OCI-M1 (cell line): ENCODE measurements around the gene ESRRB.

Experiments used
- DNase-seq: peaks from one replicate; lab custom pipeline; 2025; lab: John Stamatoyannopoulos, UW

The ESRRB gene

DNA sequence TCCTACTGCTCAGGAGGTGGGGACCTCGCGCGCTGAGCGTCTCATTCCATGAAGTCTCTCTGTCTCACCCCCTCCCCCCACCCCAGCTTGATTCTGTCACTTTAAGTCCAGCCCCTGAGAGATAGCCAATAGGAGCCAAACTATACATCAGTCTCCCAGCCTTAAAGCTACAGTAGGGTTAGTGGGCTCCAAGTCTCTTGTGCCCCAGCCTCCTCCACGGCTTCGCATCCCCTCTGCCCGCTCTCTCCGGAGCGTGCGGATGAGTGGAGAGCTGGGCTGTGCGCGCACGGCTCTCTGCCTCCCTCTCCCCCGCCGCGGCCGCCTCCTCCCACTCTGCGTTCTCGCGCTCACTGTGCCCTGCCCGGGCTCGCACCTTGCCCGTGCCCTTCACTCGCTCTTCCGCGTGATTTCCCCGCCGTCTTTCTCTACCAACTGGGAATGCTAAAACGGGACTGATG is at the start of gene ESRRB:
Gene ESRRB (plus strand): TSS at position 191 of the 458 bp plus-strand sequence. CDS start 265 bp downstream, at position 456.
- no peak for DNase-seq

DNA sequence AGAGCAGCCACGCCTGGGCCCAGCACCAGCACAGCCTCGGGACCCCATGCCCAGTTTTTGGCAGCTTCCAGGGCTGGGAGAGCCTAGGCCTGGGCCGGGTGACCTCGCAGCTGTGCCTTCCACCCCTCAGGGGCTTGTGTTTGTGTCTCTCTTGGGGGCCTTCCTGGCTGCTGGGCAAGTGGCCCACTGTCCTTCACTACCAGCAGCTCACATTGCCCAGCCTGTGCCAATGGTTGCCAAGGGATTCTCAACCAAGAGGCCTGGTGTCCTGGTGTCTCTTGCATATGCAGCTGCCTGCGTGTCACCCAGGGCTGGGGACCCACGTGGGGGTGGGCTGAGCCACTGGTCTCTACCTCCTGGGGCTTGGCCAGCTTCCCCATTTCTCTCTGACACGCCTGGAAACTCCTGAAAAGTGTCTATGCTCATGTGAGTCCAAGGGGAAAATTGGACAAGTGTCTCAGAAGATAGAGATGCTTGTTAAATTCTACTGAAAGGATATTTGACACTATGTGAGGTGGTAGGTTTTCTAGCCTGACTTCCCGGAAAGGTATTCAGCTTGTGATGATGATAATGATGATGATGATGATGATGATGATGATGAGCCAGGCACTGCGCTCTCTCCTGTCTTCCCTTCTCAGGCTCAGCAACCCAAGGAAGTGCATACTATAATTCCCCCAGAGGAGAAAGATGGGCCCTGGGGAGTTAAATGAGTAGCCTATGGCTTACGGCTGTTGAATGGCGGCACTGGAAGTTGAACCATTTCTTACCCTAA is 48.8 kb upstream of the ESRRB start:
- DNase-seq: no peak

DNA sequence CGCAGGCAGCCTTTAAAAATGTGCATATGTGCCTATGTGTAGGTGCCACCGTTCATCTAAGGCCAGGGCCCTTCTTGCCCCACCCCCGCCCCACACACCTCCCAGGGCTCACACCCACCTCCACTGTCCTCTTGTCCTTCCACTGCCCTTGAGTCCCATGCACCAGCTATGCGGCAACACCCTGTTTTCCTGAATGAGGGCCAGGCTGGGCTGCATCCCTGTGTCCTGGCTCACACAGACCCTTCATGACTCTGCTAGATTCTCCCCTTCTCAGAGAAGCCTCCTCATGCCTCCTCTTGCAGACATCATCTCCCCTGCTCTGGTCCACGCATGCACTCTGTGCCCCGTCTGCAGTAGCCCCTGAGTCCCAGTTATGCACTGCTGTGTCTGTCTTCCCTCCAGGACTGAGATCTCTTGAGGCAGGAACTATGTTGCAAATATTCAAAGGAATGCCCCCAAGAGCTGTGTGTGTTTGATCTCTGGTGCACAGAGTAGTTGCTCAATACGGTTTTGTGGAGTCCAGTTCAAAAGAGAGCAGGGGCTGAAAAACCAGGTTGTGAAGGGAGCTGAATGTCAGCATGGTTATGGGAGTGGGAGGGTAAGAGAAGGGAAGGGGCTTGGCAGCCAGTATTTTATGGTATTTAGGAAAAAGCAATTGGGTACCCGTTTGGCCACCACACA is 47.3 kb upstream of the ESRRB start:
- DNase-seq: no peak

DNA sequence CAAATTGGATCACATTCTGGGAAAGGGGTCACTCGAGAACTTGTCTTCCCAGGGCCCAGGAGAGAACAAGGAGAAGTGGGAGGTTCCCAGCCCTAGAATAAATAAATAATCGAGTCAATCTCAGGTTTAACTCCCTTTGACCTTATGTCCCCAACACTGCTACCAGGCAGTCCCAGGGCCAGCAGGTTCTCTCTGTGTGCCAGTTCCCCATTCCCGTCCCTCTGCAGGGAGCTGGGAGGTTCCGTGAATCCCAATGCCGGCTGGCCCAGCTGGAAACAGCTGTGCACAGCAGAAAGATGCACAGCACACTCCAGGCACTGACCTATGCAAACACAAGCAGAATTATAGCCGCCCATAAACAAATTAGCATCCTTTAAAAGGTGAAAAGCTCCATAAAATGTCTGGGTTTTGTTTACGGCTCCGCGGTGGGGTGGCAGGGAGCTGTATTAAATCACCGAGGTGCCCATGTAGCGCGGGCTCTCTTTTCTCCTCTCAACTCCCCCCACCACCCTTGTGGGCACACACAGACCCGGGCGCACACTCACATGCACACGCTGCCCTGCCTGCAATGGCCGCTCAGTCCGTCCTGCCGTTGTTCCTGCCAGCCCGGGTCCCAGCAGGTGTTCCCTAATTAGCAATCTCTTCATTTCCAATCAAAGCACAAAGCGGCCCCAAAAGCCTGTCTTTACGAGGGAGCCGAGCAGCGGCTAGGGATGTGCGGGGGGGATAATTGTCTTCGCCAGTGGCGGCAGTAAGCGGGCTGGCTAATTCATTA is 46.6 kb upstream of the ESRRB start:
- no peak for DNase-seq

DNA sequence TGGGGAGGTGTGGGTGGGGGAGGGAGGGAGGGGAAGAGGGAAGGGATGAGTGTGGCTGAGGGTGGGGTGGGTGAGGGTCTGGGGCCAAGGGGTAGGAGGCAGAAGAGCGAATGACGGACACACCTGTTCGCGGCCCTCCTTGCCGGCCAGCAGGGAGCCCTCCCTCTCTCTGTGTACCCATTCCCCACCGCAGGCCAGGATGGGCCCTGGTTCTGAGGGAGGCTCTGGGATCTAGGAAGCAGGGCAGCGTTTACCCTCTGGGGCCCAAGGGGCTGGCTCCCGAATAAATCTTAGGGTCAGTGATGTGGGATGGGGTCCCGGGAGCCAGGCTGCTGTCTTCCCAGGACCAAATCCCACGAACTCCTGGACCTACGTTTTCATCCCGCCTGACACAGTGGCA is 46.0 kb upstream of the ESRRB start:
- DNase-seq: no peak

DNA sequence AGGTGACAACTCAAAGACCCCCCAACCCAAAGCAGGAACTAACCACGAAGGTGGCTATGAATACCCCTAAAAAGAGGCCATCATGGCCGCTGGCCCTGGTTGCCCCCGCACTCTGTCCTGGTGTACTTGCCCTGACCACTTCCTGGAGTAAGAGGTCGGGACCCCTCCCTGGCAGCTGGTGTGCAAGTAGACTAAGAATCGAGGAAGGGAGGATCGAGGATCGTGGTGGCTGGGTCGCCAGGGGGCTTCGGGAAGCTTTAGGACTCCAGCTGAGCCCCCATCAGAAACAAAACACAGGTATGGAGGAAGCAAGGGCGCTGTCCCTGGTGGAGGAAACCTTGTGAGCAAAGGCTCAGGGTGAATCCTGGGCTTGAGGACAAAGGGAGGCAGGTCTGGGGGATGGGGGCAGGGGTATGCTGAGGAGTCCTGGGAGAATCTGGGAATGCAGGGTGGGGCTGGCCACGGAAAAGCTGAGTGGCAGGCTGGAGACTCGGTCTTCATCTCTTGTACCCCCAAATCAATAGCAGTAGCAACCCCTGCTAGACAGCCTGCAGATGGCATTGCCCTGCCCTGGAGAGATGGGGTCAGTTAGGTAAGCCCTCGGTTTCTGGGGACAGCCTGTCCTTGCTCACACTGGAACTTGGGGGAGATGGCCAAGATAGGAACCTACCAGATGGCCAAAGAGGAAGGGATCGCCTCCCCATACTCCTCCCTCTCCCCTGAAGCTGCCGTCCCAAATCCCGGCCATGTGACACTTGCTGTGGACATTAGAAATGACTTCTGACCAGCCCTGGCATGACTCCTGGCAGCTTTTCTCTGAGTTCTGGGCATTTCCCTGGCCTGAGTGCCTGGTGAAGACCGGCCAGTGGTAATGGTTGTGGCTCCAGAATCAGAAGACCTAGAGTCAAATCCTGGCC is 45.3 kb upstream of the ESRRB start:
- no peak for DNase-seq

DNA sequence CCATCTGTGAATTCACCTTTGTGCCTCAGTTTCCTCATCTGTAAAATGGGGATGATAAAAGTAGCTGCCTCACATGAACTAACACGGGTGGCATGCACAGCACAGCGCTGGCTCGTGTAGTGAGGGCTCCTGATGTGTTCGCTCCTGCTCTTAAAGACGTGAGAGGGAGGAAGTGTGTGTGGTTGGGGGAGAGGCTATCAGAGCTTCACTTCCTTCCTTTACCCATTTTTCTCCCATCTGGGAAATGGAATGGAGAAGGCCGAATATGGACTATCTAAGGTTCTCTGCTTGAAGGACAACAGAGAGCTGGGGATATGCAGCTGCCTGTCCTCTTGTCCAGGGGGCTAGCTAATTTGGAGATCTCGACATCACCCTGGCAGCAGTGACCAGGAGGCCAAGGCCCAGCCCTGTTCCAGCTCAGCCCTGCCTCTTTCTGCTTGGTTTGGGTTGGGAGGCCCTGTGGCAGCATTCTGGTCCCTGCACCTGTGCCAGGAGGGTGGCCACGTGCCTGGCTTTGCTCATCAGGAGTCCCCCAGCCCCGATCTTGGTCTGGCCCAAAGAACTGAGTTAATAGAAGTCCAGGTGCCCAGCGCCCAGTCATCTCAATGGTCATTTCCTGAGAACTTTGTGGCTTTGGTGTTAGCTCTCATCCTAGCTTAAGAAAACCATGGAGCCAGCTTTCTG is 44.5 kb upstream of the ESRRB start:
- DNase-seq: no peak

DNA sequence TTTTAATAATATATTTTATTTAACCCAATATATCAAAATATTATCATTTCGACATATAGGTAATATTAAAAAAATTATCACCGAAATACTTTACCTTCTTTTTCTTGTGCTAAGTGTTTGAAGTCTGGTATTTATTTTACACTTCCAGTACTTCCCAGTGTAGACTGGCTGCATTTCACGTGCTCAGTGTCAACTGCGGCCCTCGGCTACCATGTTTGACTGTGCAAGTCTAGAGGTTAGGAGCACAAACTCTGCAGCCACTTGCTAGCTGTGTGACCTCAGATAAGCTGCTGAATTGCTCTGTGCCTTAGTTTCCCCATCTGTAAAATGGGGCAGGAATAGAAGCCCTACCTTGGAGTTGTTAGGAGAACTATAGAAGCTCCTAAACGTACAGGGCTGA is 42.3 kb upstream of the ESRRB start:
- no peak for DNase-seq

DNA sequence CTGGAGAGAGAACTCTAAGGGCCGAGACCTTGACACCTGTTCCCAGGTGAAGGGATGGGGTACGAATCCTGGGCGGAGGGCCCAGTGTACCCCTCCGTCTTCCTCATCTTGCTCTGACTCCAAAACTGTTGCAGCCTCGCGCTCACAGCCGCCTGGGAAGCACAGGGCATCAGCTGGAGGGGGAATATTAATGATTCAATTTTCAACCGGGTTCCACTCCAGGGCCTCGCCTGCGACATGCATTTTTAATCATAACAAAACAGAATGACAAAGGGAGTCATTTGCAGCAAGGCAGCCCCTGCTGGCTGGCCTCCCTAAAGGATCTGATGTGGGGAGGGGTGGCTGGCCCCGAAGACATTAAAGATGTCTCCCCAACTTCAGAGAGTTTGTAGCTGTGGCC is 41.6 kb upstream of the ESRRB start:
- no peak for DNase-seq

DNA sequence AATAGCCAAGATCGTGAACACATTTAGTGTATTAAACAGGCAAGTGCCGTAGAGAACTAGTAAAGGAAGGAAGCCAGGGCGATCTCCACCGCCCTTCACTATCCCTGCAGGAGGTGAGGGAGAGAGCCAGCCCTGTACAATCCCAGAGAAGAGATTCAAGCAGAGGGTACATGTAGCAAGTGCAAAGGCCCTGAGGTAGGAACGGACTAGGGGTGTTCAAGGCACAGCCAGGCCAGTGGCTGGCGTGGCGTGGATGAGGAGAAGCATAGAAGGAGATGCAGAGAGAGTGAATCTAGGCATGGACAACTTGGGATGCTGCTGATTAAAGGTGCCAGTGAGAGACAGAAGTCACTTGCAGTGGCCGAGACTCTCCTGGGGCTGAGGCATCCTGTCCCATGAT is 39.1 kb upstream of the ESRRB start:
- no peak for DNase-seq

DNA sequence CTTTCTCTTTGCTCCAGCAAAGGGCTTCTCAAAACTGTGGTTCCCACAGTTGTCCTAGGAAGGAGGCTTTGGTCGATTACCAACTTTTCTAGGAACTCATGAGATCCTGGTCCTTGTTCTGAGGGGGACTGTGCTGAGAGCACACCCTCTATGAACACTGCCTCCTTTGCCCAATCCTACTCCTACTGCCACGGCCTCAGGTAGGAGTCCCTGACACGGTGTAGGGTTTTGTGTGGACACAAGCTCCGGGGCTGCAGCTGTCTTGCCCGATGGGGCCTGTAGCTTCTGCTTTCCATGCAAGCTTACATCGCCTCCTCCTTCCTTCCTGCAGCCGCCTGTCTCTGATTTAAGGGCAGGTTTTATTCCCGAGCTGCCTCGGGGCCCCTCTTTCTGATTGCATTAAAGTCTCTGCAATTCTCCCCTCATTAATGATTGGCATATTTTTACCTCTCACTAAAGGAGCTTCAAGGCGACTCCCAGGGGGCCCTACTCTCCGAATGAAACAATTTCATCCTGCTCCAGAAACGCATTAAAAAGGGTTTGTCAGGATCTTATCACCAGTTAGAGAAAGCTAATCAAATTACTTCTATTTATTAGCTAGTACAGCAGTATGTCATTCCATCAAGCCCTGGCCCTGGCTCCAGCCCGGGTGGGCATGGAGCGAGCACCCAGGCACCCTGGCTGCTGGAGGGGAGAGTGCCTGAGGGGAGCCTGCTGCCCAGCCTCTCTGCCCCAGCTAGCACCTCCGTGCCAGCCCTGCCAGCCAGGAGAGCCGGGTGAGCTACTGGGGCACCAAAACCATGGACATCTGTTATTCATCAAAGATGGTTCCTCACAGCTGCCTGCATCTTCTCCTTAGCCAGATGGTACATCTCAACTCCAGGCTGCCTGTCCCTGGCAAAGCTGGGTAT is 38.0 kb upstream of the ESRRB start:
- DNase-seq: no peak

DNA sequence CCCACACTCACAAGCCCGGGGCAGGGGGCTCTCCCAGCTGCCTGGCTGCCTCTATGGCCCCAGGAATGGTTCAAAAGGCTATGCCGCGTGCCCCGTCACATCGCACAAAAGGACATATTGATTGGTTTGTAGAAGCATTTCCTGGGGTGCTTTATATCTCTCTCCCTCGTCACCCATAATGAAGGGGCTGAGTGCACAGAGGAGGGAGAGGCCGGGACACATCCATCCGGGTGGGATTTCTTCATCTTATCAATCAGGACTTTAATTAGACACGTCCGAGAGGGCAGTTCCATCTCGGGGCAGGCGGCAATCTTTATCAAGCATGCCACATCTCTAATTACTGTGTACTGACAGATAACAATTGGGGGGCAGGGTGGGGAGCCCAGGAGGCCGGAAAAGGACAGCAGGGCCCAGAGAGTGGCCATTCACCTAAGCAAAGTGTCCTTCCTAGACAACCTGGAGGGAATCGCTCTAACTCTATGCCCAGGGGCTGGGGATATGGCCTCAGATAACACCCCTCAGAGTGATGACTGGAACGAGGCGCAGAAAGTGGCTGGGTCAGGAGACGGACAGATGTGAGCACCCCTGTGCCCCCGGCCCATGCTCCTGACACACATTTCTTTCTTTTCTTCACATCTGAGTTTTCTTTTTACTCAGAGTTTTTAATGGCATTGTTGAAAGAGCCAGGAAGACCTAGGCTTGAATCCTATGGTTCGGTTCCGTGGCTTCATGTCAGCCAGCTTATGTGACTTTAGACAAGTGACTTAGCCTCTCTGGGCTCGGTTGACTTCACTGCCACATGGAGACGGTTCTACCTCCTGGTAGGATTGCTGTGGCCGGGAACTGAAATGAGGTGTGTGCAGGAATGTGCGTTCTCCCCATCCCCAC is 36.0 kb upstream of the ESRRB start:
- no peak for DNase-seq

DNA sequence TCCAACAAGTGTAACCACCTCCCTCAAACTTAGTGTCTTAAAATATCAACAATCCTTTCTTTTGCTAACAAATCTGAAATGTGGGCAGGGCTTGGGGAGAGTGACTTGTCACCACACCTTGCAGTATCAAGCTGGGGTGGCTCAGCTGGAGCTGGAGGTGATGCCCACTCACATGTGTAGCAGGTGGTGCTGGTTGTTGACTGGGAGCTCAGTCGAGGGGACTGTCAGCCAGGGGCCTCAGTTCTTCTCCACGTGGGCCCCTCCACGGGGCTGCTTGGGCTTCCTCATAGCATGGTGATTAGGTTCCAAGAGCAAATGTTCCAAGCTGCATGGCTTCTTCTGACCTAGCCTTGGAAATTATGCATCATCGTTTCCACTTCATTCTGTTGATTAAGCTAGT is 32.6 kb upstream of the ESRRB start:
- DNase-seq: no peak

DNA sequence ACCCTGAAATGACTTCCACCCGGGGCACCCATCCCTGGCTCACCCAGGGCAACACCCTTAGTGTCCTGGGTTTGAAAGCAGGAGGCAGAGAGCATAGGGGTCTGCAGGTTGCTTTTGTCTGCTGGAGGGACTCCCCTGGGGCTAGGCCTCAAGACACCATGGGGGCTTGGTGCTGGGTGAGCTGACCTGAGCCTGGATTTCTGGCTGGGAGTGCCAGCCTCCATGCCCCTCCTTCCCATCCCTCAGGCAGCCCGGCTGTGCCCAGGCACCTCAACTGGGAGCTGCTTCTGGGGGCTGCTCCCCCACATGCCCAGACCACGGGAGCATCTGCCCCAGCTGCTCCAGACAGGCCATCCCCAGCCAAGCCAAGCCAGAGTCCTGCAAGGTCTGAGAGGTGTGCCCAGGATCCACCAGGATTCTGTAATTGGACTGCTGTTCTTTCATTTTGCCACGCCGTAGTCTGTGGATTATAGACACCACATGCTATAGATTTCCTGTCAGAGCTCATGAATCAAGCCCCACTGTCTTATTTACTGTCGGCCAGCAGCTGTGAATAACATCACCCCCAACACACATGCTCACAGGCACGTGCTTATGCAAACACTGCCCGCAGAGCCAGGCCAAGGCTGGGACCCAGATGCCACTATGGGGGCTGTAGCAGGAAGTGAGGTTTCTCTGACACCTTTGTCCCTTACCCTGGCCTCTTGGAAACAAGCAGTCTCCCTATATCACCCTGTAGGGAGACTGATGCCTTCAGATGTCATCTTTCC is 29.4 kb upstream of the ESRRB start:
- no peak for DNase-seq

DNA sequence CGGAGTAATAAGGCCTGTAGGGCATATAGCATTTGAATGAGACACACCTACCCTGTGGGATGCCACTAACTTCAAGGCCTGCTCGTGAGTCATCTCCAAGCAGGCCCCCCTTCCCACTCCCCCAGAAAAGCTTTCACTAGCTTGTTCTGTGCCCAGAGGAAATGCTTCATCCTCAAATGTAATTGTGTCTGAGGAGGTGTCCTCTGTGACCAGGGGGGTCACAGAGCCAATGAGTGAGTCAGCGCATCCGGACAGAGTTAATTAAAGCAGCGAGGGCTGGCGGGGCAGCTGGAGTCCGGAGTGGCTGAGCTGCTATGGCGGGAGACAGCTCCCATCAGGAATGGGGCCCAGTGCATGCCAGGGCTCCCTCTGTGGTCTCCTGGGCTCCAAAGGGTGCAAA is 27.0 kb upstream of the ESRRB start:
- DNase-seq: no peak

DNA sequence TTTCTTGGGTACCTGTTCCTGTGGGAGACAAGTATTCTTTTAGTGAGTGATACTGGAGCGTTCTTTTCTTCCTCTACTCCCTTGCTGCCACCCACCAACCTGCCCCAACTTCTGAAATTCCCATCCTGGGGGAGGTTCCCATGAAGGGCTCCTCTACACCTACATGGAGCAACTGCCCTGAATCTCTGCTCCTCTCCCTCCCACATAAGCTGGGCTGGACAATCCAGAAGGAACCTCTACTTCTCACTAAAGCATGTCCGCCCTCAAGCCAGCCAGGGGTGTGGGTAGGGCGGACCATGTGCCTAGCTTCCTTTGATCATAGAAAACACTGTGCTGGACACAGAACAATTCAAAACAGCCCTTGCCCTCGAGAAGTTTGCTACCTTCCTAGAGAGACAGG is 25.9 kb upstream of the ESRRB start:
- DNase-seq: no peak

DNA sequence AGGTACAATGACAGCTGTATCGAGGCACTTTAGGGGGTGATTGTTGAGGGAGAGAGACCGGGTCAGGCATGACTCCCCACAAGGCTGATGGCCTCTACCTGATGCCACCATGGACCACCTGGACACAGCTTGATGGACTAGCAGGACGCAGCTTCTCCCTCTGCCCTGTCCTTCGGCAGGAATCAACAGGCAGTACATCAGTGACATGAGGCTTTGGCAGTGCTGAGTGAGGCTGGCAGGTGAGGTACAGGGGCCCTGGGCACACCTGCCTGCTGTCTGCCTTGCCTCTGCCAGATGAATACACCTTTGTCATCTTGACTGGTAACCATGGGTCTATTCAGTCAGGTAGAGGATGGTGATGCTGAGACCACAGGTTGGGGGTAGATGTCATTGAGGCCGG is 25.3 kb upstream of the ESRRB start:
- DNase-seq: no peak

DNA sequence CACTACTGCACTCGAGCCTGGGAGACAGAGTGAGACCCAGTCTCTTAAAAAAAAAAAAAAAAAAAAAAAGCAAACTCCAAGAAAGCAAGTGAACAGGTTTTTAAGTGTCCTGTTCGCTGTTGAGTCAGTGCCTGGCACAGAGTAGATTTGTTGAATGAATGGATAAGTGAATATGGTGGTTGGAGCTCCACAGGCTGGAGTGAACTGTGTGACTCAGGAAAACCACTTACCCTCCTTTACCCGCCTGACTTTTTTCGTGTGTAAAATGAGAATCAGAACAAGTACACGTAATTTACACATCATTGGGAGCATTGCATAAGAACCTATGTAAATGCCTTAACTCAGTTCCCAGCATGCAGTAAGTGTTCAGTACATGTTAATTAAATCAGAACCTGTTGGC is 24.0 kb upstream of the ESRRB start:
- no peak for DNase-seq
